IPS-18a (cell line): Measurements from ENCODE around the gene HPSE.
"Not testable (repeated sequence)": the region's sequence is repeated elsewhere in the genome, so short reads cannot be mapped to it uniquely, and the experiment has no call there.

Experiments
- H3K27ac ChIP-seq: one replicate; pipeline ENCODE4 v1.5.1; 2013; ENCODE audit warnings: low read length
- H3K27me3 ChIP-seq: one replicate; pipeline ENCODE4 v1.6.1; 2013; ENCODE audit warnings: mild to moderate bottlenecking, low read length; ENCODE audit not compliant: control insufficient read depth, insufficient read depth
- H3K36me3 ChIP-seq: one replicate; pipeline ENCODE4 v1.6.1; 2013; ENCODE audit warnings: low read depth, low read length; ENCODE audit not compliant: control insufficient read depth
- H3K4me1 ChIP-seq: one replicate; pipeline ENCODE4 v1.6.1; 2013; ENCODE audit warnings: low read depth, low read length; ENCODE audit not compliant: control insufficient read depth
- H3K4me3 ChIP-seq: one replicate; pipeline ENCODE4 v1.5.1; 2013; ENCODE audit warnings: low read length
- H3K9ac ChIP-seq: one replicate; pipeline ENCODE4 v1.6.1; 2013; ENCODE audit warnings: mild to moderate bottlenecking, low read length, moderate library complexity
- H3K9me3 ChIP-seq: one replicate; pipeline ENCODE4 v1.6.1; 2013; ENCODE audit warnings: low read depth, low read length; ENCODE audit not compliant: control insufficient read depth

HPSE gene

GRCh38 chr4:83276299-83277040 is 58.2 kb downstream of the HPSE start:
- Histone ChIP-seq H3K36me3 (peaks cover 16% of the 10 kb centered on the region), H3K9me3 (no peaks in the 10 kb centered on the region), H3K4me1 (no peaks in the 10 kb centered on the region), H3K27ac (no peak overlapping the region), H3K27me3 (no peaks in the 10 kb centered on the region), H3K9ac (no peak overlapping the region), H3K4me3 (no peak overlapping the region)

GRCh38 chr4:83273926-83274325 is 60.7 kb downstream of the HPSE start:
- H3K27me3 ChIP-seq, H3K4me1 ChIP-seq, H3K9me3 ChIP-seq, H3K27ac ChIP-seq, H3K9ac ChIP-seq, H3K4me3 ChIP-seq: not testable (repeated sequence)
- H3K36me3 ChIP-seq = peaks cover 24% of the 10 kb centered on the region

- Histone ChIP-seq H3K36me3 (peaks cover 20% of the 10 kb centered on the region), H3K4me3 (no peak overlapping the region), H3K4me1 (no peaks in the 10 kb centered on the region), H3K27me3 (no peaks in the 10 kb centered on the region), H3K27ac (no peak overlapping the region), H3K9ac (no peak overlapping the region), H3K9me3 (no peaks in the 10 kb centered on the region)
These were observed 61.7 kb downstream of the HPSE start for GRCh38 chr4:83272900-83273299.

GRCh38 chr4:83269256-83269655 is 65.4 kb downstream of the HPSE start:
- no peak overlapping the region for H3K9ac ChIP-seq
- H3K4me1 ChIP-seq = no peaks in the 10 kb centered on the region
- H3K27ac ChIP-seq = no peak overlapping the region
- peaks cover 19% of the 10 kb centered on the region for H3K36me3 ChIP-seq
- H3K4me3 ChIP-seq = no peak overlapping the region
- H3K27me3 ChIP-seq = no peaks in the 10 kb centered on the region
- H3K9me3 ChIP-seq = no peaks in the 10 kb centered on the region

- Histone ChIP-seq H3K27ac (no peak overlapping the region), H3K36me3 (peaks cover 19% of the 10 kb centered on the region), H3K9ac (no peak overlapping the region)
These were observed 66.2 kb downstream of the HPSE start for GRCh38 chr4:83268491-83268890.

GRCh38 chr4:83267830-83268475 is 66.7 kb downstream of the HPSE start:
- Histone ChIP-seq H3K9me3 (no peaks in the 10 kb centered on the region), H3K27me3 (no peaks in the 10 kb centered on the region), H3K27ac (no peak overlapping the region), H3K4me1 (no peaks in the 10 kb centered on the region), H3K9ac (no peak overlapping the region), H3K4me3 (no peak overlapping the region), H3K36me3 (peaks cover 19% of the 10 kb centered on the region)

More at GRCh38 chr4:83268491-83268890, 66.2 kb downstream of the HPSE start:
- H3K4me3 ChIP-seq = no peak overlapping the region
- no peaks in the 10 kb centered on the region for H3K9me3 ChIP-seq
- no peaks in the 10 kb centered on the region for H3K4me1 ChIP-seq
- no peaks in the 10 kb centered on the region for H3K27me3 ChIP-seq

GRCh38 chr4:83267121-83267829 is 67.4 kb downstream of the HPSE start:
- Histone ChIP-seq H3K27me3 (no peaks in the 10 kb centered on the region), H3K9me3 (no peaks in the 10 kb centered on the region), H3K27ac (no peak overlapping the region), H3K4me1 (no peaks in the 10 kb centered on the region), H3K9ac (no peak overlapping the region), H3K4me3 (no peak overlapping the region), H3K36me3 (peaks cover 19% of the 10 kb centered on the region)

GRCh38 chr4:83266689-83267088 is 68.0 kb downstream of the HPSE start:
- Histone ChIP-seq H3K9me3 (no peaks in the 10 kb centered on the region), H3K27ac (no peak overlapping the region), H3K9ac (no peak overlapping the region), H3K36me3 (peaks cover 16% of the 10 kb centered on the region), H3K4me1 (no peaks in the 10 kb centered on the region), H3K4me3 (no peak overlapping the region), H3K27me3 (no peaks in the 10 kb centered on the region)

- no peak overlapping the region for H3K9ac ChIP-seq
- no peaks in the 10 kb centered on the region for H3K9me3 ChIP-seq
- H3K36me3 ChIP-seq = peaks cover 8% of the 10 kb centered on the region
- no peaks in the 10 kb centered on the region for H3K27me3 ChIP-seq
- no peak overlapping the region for H3K4me3 ChIP-seq
- no peaks in the 10 kb centered on the region for H3K4me1 ChIP-seq
- no peak overlapping the region for H3K27ac ChIP-seq
These were observed 71.5 kb downstream of the HPSE start for GRCh38 chr4:83263106-83263505.

GRCh38 chr4:83262682-83263081 is 72.0 kb downstream of the HPSE start:
- H3K9ac ChIP-seq = no peak overlapping the region
- no peaks in the 10 kb centered on the region for H3K9me3 ChIP-seq
- H3K36me3 ChIP-seq = peaks cover 7% of the 10 kb centered on the region
- no peaks in the 10 kb centered on the region for H3K4me1 ChIP-seq
- no peaks in the 10 kb centered on the region for H3K27me3 ChIP-seq
- H3K4me3 ChIP-seq = no peak overlapping the region
- H3K27ac ChIP-seq = no peak overlapping the region

GRCh38 chr4:83261307-83261706 is 73.3 kb downstream of the HPSE start:
- H3K4me1 ChIP-seq = no peaks in the 10 kb centered on the region
- H3K9me3 ChIP-seq = no peaks in the 10 kb centered on the region

More at GRCh38 chr4:83261307-83261706, 73.3 kb downstream of the HPSE start:
- no peak overlapping the region for H3K4me3 ChIP-seq
- no peaks in the 10 kb centered on the region for H3K36me3 ChIP-seq
- no peak overlapping the region for H3K9ac ChIP-seq
- H3K27ac ChIP-seq = no peak overlapping the region
- H3K27me3 ChIP-seq = no peaks in the 10 kb centered on the region
